Kidney (tissue), 14 donors: ENCODE results near the gene P2RX6. TPM values are rescaled to one million over a fixed set of nuclear protein-coding genes. Genes with fewer than 3 reads are reported as not detected.

ENCODE experiments used
- DNase-seq, 5 donors: peaks; one replicate each; pipeline ENCODE4 v3.0.0-alpha.2; 2013 to 2020
- FAIRE-seq: peaks from 2 replicates; lab custom pipeline; 2012; peaks lifted over from hg19 to GRCh38; lab: Jason Lieb, UNC
- H3K27ac ChIP-seq, 2 donors: one replicate each; pipeline ENCODE4 v1.7.0; 2013; ENCODE audit warnings: low read depth in 2 of 2, low read length in 2 of 2, inconsistent platforms in 1 of 2
- H3K27me3 ChIP-seq: one replicate; pipeline ENCODE4 v1.7.1; 2013; ENCODE audit warnings: low read length, inconsistent platforms; ENCODE audit not compliant: control insufficient read depth, insufficient read depth
- H3K36me3 ChIP-seq, 3 donors: one replicate each; pipeline versions ENCODE4 v1.7.0 to v1.7.1; 2013; ENCODE audit warnings: low read length in 3 of 3, control low read depth in 1 of 3, inconsistent platforms in 1 of 3; ENCODE audit not compliant: insufficient read depth in 3 of 3, control insufficient read depth in 2 of 3
- H3K4me1 ChIP-seq, 3 donors: one replicate each; pipeline versions ENCODE4 v1.7.0 to v1.7.1; 2013; ENCODE audit warnings: low read length in 3 of 3, inconsistent platforms in 1 of 3, low read depth in 1 of 3; ENCODE audit not compliant: control insufficient read depth in 2 of 3, insufficient read depth in 2 of 3
- H3K4me3 ChIP-seq, 3 donors: one replicate each; pipeline versions ENCODE4 v1.7.0 to v1.8.1; 2013; ENCODE audit warnings: low read length in 3 of 3, control low read depth in 1 of 3, inconsistent platforms in 1 of 3
- H3K9ac ChIP-seq, 3 donors: one replicate each; pipeline versions ENCODE4 v1.7.0 to v1.7.1; 2013; ENCODE audit warnings: low read length in 3 of 3, control low read depth in 1 of 3, inconsistent platforms in 1 of 3
- H3K9me3 ChIP-seq, 3 donors: one replicate each; pipeline versions ENCODE4 v1.7.0 to v1.7.1; 2013; ENCODE audit warnings: low read length in 3 of 3, control low read depth in 1 of 3, inconsistent platforms in 1 of 3; ENCODE audit not compliant: control insufficient read depth in 2 of 3, insufficient read depth in 1 of 3
- CTCF ChIP-seq: IDR thresholded peaks from 3 replicates; pipeline ENCODE4 v1.5.1; 2012; ENCODE audit warnings: mild to moderate bottlenecking, moderate library complexity, borderline replicate concordance; ENCODE audit not compliant: insufficient read depth; ENCODE audit errors: extremely low read depth
- intact Hi-C: fragments of 100-400 bp; cut with DNase I; formaldehyde crosslinking; loops from one replicate; pipeline ENCODE4 v1.11.1; 2022
- polyA plus RNA-seq: library from polyadenylated mRNA; stranded (reverse); fragments of 350-450 nt; fragmentation: Illumina TruSeq; extraction: RNeasy Lipid Tissue Mini Kit (QIAGEN cat#74804); gene quantifications from one replicate; pipeline ENCODE4 v1.2.3, GENCODE V29; 2014; ENCODE audit warnings: low read depth, low replicate concordance; ENCODE audit not compliant: insufficient read depth
- total RNA-seq: library from RNA; stranded (reverse); fragmentation: NEBNext Ultra II Directional; extraction: Animal tissue kit (Norgen Biotek cat#: 25700); gene quantifications from one replicate; pipeline ENCODE4 v1.2.1, GENCODE V29; 2021
- donor health status: control.
- donor health status: control.
- donor health status: control.
- donor health status: control.
- donor health status: control.
- donor health status: DM: yes; HTN: yes; CAD: no.
- donor health status: Normal renal cell carcinoma (clear cell type).

P2RX6 gene
- total and polyA plus RNA-seq, 2 donors from 2014 or later, result 1.0 to 1.6 TPM

- no peak overlapping the region for H3K9ac ChIP-seq
Measured at GRCh38 chr22:20977516-20978170, 37.3 kb upstream of the P2RX6 start.

GRCh38 chr22:20978419-20978818 lies 36.5 kb upstream of the P2RX6 start:
- intact Hi-C loops, result no loop called here
- Histone ChIP-seq H3K4me3 (no peak overlapping the region), H3K9ac (no peak overlapping the region), H3K9me3 (no peaks in the 10 kb centered on the region), H3K4me1 (peaks cover 0 to 29% (median 27%) of the 10 kb centered on the region in 3 donors), H3K36me3 (no peaks in the 10 kb centered on the region), H3K27me3 (no peaks in the 10 kb centered on the region), H3K27ac (no peak overlapping the region)
- TF ChIP-seq CTCF, result no peak
- no peak for FAIRE-seq
- DNase-seq, result no peak

More at GRCh38 chr22:20977516-20978170, 37.3 kb upstream of the P2RX6 start:
- Histone ChIP-seq H3K36me3 (no peaks in the 10 kb centered on the region), H3K4me1 (peaks cover 0 to 22% (median 21%) of the 10 kb centered on the region in 3 donors), H3K27ac (no peak overlapping the region), H3K4me3 (no peak overlapping the region), H3K27me3 (no peaks in the 10 kb centered on the region), H3K9me3 (no peaks in the 10 kb centered on the region)
- intact Hi-C loops, result no loop called here
- TF ChIP-seq CTCF, result no peak
- DNase-seq (peak in 1 of 5 donors; percentile 66), FAIRE-seq (no peak)

- no peaks in the 10 kb centered on the region for H3K9me3 ChIP-seq
- intact Hi-C loops, result no loop called here
- FAIRE-seq, result no peak
- H3K9ac ChIP-seq, result peak overlapping the region in 1 of 3 donors; percentile 73
- H3K27me3 ChIP-seq, result no peaks in the 10 kb centered on the region
- peak overlapping the region in 2 of 3 donors; percentile 33 to 48 for H3K4me3 ChIP-seq
- H3K4me1 ChIP-seq, result peaks cover 0 to 29% (median 27%) of the 10 kb centered on the region in 3 donors
- DNase-seq, result peak; percentile 89 to 94 (median 91)
- no peak for TF ChIP-seq CTCF
- no peak overlapping the region for H3K27ac ChIP-seq
- H3K36me3 ChIP-seq, result peaks cover 0 to 3% (median 0%) of the 10 kb centered on the region in 3 donors
Measured at GRCh38 chr22:20979243-20979809, 35.6 kb upstream of the P2RX6 start.
